Mammary microvascular endothelial cell (primary cell): ENCODE measurements around the gene GJC1. TPM values are rescaled to one million over a fixed set of nuclear protein-coding genes. Genes with fewer than 3 reads are reported as not detected.

Experiments
- total RNA-seq: library from RNA; depleted of rRNA; stranded (reverse); fragments of >200 nt; gene quantifications from 2 replicates; pipeline ENCODE4 v1.2.3, GENCODE V29; 2015

GJC1 gene
- total RNA-seq, result 10.5 and 11.0 TPM in 2 replicates

DNA sequence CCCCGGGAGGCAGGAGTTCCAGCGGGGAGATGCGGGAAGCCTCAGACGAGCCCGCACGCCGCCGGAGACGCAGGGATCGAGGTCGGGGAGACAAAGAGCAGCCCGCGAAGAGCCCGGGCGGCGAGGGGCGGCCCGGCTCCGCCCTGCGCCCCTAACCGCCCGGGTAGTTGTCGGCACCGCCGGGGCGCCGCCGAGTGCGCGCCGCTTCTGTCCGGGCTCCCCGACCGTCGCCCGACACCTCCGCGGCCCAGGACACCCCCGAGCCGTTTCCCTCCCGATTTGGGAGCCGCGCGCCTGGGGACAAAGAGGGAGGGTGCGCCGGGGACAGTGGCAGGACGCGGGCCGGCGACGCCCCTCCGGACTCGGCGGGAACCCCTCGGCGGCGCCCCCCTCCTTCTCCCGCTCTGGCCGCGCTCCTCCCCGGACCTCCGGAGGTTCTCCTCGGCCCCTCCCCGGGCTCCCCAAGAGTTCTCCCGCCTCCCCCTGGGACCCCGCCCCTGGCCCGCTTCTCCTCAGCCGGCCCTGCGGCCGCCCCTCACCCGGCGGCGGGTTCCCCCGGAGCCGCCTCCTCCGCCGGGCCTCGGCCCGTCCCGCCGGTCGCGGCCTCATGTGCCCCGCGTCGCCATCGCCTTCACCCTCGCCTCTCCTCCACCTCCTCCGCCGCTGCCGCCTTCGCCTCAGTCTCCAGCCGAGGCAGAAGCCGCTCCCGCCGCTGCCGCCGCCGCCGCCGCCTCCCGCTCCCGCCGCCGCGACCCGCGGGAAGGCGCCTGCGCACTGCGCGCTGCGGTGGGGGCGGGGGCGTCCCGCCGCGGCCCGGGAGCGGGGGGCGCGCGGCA lies at the start of gene GJC1:
Gene GJC1, minus strand, starts transcription at position 765 of the 836 bp plus-strand sequence. CDS start 24,470 bp downstream, outside the sequence.

DNA sequence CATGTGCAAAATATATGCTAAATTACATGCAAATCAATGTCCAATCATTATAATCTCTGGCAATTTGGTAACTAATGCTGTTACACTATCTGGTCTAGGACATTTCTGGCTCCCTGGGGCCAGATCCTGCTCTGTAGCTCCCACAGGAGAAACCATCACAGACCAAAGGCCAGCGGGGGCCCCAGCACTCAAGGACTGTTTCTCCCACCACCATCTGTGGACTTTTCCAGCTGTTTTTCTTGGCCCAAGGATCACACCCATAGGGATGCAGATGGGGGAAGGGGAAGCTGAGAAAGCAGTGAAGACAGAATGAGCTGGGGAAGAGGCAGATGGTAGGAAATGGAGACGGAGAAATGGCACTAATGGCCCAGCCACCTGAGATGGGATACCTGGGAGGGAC lies 17.5 kb upstream of the GJC1 start, which contains the start of gene HIGD1B:
Gene HIGD1B, plus strand, starts transcription at position 298 of the 400 bp plus-strand sequence. CDS start 270 bp downstream, outside the sequence.

GRCh38 chr17:44758414-44759085 lies 71.5 kb downstream of the GJC1 start, which contains the start of gene ADAM11:
Gene ADAM11, plus strand, starts transcription at chr17:44758988. Its CDS starts 212 bp downstream, at chr17:44759200.

Other genes starting within 250 kb of the GJC1 start
- gene MEIOC, start 173.8 kb downstream of the GJC1 start, total RNA-seq, result 0.05 TPM in 1 of 2 replicates, not detected in the other
- 27.6 and 28.0 TPM in 2 replicates for gene CCDC43, start 140.5 kb downstream of the GJC1 start, total RNA-seq
- gene DBF4B, start 121.6 kb downstream of the GJC1 start, total RNA-seq, result 6.7 and 9.8 TPM in 2 replicates
- 0.05 and 1.3 TPM in 2 replicates for gene ADAM11, start 71.3 kb downstream of the GJC1 start, total RNA-seq
- not detected in 2 replicates for gene HIGD1B, start 17.6 kb upstream of the GJC1 start, total RNA-seq
- 97.1 and 98.6 TPM in 2 replicates for gene EFTUD2, start 69.2 kb upstream of the GJC1 start, total RNA-seq
- gene GFAP, start 85.2 kb upstream of the GJC1 start, total RNA-seq, result not detected in 2 replicates
- 16.4 and 18.6 TPM in 2 replicates for gene KIF18B, start 117.5 kb upstream of the GJC1 start, total RNA-seq
- gene C1QL1, start 138.0 kb upstream of the GJC1 start, total RNA-seq, result 0.93 TPM in 1 of 2 replicates, not detected in the other
- gene DCAKD, start 221.3 kb upstream of the GJC1 start, total RNA-seq, result 32.9 and 39.8 TPM in 2 replicates
- 78.5 and 91.4 TPM in 2 replicates for gene NMT1, start 231.0 kb upstream of the GJC1 start, total RNA-seq